Stimulated activated CD4-positive, alpha-beta T cell treated with anti-CD3 and anti-CD28 coated beads, Interleukin-12 subunit alpha, Interleukin-12 subunit beta, amount 100 ng/mL, for 24 hours (primary cell): ENCODE data around the gene DNAI2.
A peak's percentile ranks its signal among the peaks of the same experiment; 100 is the strongest.
"Not testable (repeated sequence)": the region's sequence is repeated elsewhere in the genome, so short reads cannot be mapped to it uniquely, and the experiment has no call there.

Experiments
- DNase-seq, 2 experiments: peaks; one replicate each; pipeline ENCODE4 v3.0.0-alpha.2; 2020; ENCODE audit warnings: low read depth in 2 of 2

The DNAI2 gene

DNA sequence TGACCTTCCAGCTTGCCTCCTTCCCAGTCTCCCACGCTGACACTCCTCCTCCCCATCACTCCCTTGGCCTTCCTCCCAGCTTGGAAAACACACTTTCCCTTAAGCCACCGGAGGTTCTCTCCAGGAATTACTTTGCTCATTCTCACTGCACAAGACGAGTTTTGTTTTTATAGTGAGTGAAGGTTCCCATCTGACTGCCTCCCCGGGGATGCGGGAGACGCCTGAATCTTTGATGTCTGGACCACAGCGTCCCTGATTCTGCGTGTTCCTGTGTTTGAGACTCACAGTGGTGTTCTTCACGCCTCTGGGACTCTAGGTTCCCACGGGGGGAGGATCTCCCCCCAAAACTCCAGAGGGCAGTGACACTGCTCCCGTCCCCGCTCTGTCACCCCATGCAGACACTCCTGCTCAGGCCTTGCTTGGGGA is 2.0 kb downstream of the DNAI2 start:
- no peak for DNase-seq

DNA sequence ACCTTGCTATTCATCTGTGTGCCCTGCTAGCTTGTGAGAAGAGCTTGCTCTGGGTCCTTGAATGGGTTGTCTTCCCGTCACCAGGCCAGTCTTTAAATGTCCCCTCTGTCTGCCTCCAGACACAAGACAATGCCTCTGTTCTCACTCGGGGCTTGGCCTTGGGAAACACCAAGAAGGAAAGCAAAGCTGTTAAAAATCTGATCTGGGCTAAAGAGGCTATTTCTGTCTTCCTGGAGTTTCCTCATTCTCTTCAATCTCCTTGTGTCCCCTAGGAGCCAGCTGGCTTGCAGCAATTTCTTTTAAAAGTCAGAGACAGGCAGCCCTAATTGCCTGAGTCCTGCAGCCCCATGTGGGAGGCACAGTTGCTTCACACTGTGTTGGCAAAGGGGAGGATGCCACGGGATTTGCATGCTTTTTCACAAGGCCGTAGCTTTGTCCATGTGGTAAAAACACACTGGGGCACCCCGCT is 2.5 kb downstream of the DNAI2 start:
- DNase-seq: no peak

DNA sequence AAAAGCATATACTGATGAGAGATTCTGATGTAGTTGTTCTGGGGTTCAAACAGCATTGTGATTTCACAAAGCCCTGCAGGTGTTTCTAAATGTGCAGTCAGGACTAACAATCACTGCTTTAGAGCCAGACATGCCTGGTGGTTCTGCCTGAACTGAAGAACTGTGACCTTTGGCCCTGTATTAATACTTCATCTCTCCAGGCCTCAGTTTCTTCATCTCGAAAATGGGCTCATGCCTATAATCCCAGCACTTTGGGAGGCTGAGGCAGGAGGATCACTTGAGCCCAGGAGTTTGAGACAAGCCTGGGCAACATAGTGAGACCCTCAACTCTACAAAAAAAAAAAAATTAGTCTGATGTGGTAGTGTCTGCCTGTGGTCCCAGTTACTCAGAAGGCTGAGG is 3.9 kb downstream of the DNAI2 start:
- DNase-seq: no peak

DNA sequence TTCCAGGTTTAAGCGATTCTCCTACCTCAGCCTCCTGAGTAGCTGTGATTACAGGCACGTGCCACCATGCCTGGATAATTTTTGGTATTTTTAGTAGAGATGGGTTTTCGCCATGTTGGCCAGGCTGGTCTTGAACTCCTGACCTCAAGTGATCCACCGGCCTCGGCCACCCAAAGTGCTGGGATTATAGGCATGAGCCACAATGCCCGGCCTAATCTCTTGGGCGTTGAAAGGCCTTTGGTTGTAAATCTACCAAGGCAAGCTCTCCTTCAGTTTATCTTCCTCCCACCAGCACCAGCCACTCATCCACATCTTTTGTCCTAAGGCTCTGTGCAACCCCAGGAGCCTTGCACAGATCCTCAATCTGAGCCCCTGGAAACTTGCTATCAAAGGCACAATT is 5.6 kb downstream of the DNAI2 start:
- DNase-seq: not testable (repeated sequence)

DNA sequence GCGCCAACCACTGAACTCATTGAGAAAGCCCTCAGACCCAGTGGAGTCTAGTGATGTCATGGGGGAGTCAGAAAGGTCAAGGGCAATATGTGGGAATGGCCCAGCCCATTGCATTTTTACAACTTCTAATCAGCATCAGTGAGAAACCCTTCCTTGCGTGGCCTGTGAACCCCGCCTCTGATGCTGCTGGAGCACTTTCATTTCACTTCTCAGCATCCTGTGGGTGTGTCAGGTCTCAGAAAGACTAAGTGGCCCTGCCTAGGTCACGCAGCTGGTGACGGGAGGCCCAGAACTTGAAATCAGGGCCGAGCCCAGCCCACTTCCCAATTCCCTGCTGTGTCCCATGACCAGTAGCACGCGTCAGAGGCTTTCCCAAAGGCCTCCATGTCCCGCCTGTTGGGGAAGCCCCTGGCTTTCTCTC is 6.1 kb downstream of the DNAI2 start:
- peak; percentile 16 to 43 for DNase-seq

DNA sequence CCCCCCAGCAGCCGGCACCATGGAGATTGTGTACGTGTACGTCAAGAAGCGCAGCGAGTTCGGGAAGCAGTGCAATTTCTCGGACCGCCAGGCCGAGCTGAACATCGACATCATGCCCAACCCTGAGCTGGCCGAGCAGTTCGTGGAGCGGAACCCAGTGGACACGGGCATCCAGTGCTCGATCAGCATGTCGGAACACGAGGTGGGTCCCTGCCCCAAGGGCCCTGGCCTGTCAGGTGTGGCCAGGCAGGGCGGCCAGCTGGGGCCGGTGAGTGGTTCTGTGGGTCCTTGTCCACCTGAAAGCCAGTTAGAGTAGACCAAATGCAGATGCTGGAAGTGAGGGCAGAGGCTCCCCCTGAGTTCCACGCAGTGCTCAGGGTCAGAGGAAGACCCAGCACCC is 7.8 kb downstream of the DNAI2 start:
- DNase-seq: no peak

DNA sequence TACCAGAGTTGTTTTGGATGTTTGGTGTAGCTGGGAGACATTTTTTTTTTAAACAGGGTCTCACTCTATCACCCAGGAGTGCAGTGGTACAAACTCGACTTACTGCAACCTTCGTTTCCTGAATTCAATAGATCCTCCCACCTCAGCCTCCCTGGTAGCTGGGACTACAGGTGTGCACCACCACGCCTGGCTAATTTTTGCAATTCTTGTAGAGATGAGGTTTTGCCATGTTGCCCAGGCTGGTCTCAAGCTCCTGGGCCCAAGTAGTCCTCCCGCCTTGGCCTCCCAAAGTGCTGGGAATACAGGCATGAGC is 8.2 kb downstream of the DNAI2 start:
- not testable (repeated sequence) for DNase-seq

DNA sequence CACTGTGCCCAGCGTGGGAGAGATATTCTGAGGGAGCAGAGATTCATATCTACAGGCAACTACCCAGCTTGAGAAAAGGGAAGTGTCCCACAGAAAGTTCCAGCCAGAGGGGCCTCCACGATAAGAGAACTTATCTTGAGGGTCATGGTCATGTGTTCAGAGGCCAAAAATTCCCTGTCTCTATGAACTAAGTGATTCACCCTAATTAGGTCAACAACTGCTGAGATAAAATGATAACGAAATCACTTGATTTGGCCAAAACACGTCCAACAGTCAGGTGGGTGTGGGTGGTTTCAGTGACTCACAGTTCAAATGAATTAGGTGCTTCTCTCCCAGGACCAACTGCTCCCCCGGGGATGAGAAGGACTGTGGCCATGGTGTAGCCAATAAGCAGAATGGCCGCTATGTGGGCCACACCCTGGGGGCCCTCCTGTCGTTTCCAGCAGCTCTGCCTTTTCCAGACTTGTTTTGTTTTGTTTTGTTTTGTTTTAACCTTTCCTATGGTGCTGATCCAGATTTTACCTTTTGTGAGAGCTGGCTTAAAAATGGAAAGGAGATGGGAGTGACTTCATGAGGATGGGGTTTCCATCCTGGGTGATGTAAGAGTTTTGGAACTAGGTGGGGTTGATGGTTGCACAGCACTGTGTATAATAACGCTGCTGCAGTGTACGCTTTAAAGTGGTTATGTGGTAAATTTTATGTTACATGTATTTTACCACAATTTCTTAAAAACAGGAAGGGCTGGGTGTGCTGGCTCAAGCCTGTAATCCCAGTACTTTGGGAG is 8.7 kb downstream of the DNAI2 start:
- DNase-seq: peak in 1 of 2 experiments; percentile 58

DNA sequence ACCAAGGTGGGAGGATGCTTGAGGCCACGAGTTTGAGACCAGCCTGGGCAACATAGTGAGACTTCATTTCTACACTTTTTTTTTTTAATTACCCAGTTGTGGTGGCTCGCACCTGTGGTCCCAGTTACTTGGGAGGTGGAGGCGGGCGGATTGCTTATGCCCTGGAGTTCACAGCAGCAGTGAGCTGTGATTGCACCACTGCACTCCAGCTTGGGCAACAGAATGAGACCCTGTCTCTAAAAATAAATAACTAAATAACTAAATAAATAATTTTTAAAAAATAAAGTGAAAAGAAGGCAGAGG is 9.3 kb downstream of the DNAI2 start:
- DNase-seq: no peak

DNA sequence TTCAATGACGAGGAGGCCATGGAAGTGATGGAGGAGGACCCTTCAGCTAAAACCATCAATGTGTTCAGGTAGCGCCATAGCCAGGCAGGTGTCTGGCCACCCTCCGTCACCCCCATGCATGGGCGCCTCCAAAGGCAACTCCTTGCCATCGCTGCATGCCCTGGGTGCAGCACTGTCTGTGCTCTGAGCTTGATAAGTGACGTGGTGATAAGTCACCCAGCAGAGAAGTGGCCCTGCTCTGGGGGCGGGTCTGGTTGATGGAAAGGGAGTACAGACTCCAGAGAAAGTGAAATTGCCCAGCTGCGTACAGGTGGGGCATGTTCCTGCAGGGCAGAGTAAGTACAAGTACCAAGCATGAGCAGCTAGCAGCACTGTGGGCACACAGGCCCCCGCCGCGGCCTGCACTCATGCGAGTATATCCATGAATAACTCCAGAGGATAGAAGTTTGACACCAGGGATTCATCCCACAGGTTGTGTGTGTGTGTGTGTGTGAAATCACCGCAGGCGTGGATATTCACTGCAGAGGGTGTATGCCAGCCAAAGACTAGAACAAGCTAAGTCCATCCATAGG is 13.1 kb downstream of the DNAI2 start:
- DNase-seq: no peak

DNA sequence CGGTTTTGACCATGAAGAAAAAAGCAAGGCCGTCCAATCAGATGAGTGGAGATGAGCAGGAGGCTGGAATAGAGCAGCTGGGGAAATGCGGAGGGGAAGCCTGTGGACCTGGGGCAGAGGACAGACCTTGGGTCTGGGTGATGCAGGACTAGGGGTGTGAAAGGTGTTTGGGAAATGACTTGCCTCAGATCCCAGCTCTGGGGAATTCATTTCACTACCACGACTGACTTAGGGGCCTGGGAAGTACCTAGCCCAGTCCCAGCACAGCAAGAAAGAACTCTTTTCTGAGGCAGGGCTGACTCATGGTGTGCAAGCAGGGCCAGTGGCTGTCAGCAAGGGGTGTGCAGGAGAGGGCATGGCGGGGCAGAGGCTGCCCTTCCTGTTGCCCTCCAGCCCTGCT is 14.8 kb downstream of the DNAI2 start:
- no peak for DNase-seq

DNA sequence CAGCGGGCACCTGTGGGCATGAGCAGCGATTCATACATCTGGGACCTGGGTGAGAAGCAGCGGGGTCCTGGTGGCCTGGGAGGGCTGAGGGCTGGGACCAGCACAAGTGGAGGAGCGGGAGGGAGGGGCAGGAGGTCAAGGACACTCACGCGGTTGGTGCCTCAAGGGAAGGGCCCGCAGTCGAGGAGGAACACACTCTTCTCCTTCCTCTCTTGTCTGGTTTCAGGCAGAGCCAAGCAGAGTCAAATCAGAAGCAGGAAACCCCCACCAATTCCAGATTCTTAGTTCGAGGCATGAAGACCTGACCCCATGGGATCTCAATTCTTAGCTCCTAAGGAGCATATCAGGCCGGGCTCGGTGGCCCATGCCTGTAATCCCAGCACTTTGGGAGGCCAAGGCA is 15.7 kb downstream of the DNAI2 start:
- DNase-seq: no peak

DNA sequence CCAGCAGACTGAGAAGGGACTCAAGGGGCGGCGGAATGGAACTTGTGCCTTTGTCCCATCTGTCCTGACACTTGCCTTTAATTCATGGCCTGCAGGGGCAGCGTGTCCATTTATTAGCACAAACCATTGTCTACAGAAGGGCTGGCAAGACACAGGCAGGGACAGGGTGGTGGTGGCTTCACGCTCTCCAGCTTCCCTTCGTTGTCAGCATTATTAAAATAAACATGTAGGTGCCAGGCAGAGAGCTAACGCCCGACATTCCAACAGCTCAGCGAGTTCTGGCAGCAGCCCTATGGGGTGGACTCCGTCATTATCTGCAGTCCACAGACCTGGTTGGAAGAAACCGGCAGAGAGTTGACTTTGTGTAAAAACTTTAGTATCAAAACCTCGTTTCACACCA is 16.3 kb downstream of the DNAI2 start:
- DNase-seq: no peak

DNA sequence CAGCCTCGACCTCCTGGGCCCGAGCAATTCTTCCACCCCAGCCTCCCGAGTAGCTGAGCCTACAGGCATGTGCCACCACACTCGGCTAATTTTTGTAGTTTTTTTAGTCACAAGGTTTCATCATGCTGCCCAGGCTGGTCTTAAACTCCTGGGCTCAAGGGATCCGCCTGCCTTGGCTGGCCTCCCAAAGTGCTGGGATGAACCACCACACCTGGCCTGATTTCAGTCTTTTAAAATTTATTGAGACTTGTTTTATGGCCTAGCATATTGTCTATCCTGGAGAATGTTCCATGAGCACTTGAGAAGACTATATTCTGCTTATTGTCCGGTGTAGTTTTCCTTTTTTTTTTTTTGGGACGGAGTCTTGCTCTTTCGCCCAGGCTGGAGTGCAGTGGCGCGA is 18.5 kb downstream of the DNAI2 start:
- DNase-seq: no peak

DNA sequence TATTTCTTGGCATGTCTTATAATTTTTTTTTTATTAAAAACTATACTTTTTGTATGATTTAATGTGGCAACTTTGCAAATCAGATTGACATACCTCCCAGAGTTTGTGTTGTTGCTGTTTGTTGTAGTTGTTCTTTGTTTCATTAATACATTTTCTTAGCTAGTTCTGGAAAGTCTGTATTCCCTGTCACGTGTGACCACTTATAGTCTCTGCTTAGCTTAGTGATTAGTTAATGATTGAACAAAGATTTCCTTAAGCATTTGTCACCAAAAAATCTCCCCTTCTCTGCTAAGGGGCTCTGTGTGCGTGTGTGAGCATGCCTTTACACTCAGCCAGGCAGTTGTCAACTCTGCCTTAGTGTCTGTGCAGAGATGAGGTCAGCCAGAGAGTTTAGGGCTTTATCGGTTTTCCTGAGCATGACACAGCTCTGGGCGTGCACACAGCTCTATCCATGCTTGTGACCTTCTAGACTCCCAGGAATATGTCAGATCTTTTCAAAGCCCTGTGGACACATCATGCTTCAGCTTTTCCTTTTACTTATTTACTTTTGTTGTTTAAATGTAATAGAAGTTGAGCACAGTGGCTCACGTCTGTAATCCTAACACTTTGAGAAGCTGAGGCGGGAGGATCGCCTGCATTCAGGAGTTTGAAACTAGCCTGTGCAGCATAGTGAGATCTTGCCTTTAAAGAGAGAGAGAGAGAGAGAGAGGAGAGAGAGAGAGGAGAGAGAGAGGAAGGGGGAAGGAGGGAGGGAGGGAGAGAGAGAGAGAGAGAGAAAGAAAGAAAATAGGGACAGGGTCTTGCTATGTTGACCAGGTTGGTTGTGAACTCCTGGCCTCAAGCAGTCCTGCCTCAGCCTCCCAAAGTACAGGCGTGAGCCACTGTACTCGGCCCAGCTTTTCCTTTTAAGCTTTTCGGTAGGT is 21.9 kb downstream of the DNAI2 start:
- DNase-seq: no peak

DNA sequence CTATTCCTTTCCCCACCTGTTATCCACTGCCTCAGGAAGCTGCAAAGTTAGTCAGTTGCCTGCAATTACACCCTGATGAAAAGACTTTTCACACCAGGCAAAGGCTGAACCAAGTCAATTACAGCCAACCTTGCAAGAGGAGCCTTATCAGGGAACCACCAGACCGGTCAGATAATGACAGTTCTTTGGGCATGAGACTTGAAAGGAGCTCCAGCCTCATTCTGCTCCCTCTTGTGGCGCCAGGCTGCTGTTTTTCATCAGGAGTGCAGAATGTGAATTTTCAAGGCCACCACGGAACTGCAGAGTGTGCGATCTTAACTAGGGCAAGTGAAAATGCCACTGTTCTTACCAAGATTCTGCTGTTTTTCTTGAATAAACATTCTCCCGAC is 22.5 kb downstream of the DNAI2 start:
- DNase-seq: peak in 1 of 2 experiments; percentile 25

DNA sequence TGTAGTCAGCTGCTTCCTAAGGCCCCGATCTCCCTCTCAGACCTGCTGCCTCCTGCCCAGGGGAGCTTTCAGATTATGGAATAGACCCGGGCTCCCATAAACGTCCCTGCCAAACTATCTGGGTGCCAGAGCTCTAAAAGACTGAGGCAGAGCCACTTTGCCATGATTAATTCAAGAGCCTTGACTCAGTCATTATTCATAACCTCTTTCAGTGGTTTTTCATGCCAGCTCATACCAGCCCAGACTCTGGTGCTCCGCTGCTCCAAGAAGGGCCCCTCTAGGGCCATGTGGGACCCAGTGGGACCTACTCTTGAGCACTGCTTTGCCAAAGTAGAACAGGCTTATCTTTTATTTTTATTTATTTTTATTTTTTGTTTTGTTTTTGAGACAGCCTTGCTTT is 23.9 kb downstream of the DNAI2 start:
- peak in 1 of 2 experiments; percentile 31 for DNase-seq

DNA sequence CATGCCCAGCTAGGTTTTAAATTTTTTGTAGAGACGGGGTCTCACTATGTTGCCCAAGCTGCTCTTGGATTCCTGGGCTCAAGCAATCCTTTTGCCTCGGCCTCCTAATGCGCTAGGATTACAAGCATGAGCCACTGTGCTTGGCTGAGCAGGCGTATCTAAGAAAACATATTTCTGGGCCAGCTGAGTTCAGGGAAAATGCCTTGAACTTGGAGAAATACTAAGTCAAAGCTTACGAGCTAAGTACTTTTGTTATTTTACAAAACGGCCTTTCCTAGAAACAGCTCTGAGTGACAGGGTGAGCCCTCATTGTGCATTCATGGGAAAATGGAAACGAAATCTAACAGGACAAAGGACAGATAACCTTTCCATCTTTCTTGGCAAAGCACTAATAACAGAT is 24.7 kb downstream of the DNAI2 start:
- DNase-seq: no peak

DNA sequence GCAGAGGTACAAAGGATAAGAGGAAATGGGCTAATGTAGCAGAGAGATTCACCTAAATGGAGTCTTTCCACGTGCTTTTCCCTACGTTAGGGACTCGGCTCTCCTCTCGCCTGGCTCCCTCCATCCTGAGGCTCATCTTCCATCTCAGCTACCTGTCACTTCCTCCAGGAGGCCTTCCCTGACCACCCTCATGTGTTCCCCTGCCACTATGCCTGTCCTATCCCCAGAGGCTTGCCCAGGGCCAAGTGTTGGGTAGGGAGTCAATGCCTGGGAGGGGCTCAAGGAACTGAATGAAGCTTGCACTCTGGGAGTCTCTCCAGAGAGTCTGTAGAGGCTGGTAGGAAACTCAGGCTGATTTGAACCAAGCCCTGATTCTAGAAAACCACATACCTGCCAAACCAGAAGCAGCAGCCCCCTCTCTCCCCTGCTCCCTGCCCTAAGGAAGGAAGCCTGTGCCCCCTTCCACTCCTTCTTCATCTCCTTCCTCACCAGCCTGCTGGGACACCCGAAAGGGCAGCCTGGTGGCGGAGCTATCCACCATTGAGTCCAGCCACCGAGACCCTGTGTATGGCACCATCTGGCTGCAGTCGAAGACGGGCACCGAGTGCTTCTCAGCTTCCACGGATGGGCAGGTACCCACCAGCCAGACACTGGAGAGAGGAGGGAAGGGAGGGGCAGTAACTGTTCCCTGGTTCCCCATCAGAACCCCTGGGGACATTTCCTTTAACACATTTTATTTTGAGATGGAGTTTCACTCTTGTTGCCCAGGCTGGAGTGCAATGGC is 25.4 kb downstream of the DNAI2 start:
- no peak for DNase-seq

DNA sequence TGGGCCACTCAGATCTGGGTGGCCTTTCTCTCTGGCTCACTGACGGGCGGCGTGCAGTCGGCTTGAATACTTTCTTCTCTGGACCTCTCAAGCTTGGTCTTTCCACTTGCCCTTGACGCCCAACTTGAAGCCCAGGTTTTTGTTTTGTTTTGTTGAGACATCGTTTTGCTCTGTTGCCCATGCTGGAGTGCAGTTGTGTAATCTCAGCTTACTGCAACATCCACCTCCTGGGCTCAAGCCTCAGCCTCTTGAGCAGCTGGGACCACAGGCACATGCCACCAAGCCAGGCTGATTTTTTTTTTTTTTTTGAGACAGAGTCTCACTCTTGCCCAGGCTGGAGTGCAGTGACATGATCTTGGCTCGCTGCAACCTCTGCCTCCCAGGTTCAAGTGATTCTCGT is 29.3 kb downstream of the DNAI2 start:
- DNase-seq: no peak

DNA sequence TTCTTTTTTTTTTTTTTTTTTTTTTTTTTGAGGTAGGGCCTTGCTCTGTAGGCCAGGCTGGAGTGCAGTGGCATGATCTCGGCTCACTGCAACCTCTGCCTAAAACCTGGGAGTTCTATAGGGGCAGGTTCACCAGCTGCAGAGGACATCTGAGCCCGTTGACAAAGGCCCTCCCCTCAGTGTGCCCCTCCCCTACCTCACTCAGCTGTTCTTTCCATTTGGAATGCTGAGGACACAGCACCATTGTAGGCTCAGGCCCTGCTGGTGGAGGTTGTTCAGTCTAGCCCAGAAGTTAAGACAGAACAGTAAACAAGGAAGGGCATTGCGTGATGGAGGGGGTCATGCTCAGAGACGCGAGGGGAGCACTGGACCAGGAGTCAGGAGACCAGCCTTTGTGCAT is 30.1 kb downstream of the DNAI2 start:
- DNase-seq: no peak
